ENCODE data around the gene MDM2. TPM values are rescaled to one million over a fixed set of nuclear protein-coding genes. Genes with fewer than 3 reads are reported as not detected.

The MDM2 gene
- total RNA-seq, 2 experiments from 2014 or later: 143 to 318 TPM

DNA sequence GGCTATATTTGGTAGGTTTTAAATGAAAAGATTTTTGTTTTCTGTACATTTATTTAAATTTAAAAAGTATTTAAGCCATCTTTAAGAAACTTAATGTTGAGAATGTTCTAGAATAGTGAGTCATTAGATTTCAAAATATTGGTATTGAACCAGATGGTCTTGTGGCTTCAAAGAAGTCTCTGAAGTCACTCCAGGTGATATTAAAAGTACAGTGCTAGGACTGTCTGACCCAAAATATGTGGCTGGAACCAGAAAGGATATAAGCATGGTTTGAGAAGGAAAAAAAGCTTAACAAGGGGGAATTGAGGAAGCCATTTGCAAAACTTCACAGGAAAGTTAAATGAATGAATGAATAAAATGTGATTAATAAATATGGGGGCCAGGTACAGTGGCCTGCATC lies 28.7 kb upstream of the MDM2 start:
- intact Hi-C loops (cut with micrococcal nuclease; ENCODE audit: unreplicated experiment): no loop called here

DNA sequence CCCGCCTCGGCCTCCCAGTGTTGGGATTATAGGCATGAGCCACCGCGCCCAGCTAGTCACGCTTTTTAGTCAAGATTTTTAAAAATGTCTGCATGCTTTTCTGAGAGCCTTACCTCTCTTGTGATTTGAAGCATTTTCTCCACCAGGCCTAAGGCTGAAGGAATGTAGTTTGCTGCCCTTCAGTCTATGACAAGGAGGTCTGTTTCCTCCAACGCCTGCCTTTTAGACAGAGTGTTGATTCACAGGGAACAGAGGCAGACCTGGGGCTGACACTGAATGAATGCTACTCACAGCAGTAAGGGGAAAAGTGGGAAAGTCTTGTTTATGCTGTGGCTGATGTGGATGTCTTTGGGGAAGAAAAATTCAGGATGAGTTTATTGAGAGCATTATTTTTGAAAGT lies 27.2 kb upstream of the MDM2 start:
- no TSS peak for BruUV-seq (replicated peaks)
- Histone ChIP-seq H3K4me1 (ENCODE audit: insufficient read depth, low read length, poor library complexity, severe bottlenecking) (peaks cover 54% of the 10 kb centered on the region), H3K9me2 (ENCODE audit: insufficient read depth, low read length) (no peaks in the 10 kb centered on the region), H2AFZ (ENCODE audit: low read length) (no peak overlapping the region), H3K4me2 (ENCODE audit: low read length) (no peak overlapping the region), H3K4me3 (ENCODE audit: low read depth, low read length, poor library complexity, severe bottlenecking) (no peak overlapping the region), H4K20me1 (ENCODE audit: insufficient read depth, low read length) (no peaks in the 10 kb centered on the region), H3K79me2 (ENCODE audit: insufficient read depth, low read depth, low read length) (no peaks in the 10 kb centered on the region), H3K27ac (ENCODE audit: low read depth, low read length, poor library complexity, severe bottlenecking) (no peak overlapping the region), H3K36me3 (ENCODE audit: insufficient read depth, low read length) (peaks cover 11% of the 10 kb centered on the region; the same call in 1 of the 2 replicates), H3K9me3 (ENCODE audit: low read length) (no peaks in the 10 kb centered on the region)
- DNase-seq (ENCODE audit: low spot score): no peak
- ChIA-PET POLR2A (no interaction called here), CTCF (ENCODE audit: unreplicated experiment) (interaction anchor here (0.7 kb wide), 1 partner anchor 27 kb away, joined by 7 read pairs; no protein-coding TSS in a partner anchor)
- TF ChIP-seq EZH2phosphoT487 (IDR thresholded peaks at IDR 0.05; ENCODE audit: borderline replicate concordance, low read depth, low read length): no peak
- TF ChIP-seq, protein P1, sequence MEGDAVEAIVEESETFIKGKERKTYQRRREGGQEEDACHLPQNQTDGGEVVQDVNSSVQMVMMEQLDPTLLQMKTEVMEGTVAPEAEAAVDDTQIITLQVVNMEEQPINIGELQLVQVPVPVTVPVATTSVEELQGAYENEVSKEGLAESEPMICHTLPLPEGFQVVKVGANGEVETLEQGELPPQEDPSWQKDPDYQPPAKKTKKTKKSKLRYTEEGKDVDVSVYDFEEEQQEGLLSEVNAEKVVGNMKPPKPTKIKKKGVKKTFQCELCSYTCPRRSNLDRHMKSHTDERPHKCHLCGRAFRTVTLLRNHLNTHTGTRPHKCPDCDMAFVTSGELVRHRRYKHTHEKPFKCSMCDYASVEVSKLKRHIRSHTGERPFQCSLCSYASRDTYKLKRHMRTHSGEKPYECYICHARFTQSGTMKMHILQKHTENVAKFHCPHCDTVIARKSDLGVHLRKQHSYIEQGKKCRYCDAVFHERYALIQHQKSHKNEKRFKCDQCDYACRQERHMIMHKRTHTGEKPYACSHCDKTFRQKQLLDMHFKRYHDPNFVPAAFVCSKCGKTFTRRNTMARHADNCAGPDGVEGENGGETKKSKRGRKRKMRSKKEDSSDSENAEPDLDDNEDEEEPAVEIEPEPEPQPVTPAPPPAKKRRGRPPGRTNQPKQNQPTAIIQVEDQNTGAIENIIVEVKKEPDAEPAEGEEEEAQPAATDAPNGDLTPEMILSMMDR (conservative IDR thresholded peaks at IDR 0.05; ENCODE audit: low read length): no peak
- intact Hi-C loops (cut with micrococcal nuclease; ENCODE audit: unreplicated experiment): no loop called here

More for the DNA sequence above, 28.7 kb upstream of the MDM2 start:
- no peaks in the 10 kb centered on the region for H3K9me3 ChIP-seq (ENCODE audit: low read length)
- H3K9me2 ChIP-seq (ENCODE audit: insufficient read depth, low read length): no peaks in the 10 kb centered on the region
- peaks cover 54% of the 10 kb centered on the region for H3K4me1 ChIP-seq (ENCODE audit: insufficient read depth, low read length, poor library complexity, severe bottlenecking)
- no peak overlapping the region for H3K4me2 ChIP-seq (ENCODE audit: low read length)
- no peak for TF ChIP-seq EZH2phosphoT487 (IDR thresholded peaks at IDR 0.05; ENCODE audit: borderline replicate concordance, low read depth, low read length)
- TF ChIP-seq, protein P1 (conservative IDR thresholded peaks at IDR 0.05; ENCODE audit: low read length): no peak
- H2AFZ ChIP-seq (ENCODE audit: low read length): no peak overlapping the region
- no peak overlapping the region for H3K27ac ChIP-seq (ENCODE audit: low read depth, low read length, poor library complexity, severe bottlenecking)
- no peak overlapping the region for H3K4me3 ChIP-seq (ENCODE audit: low read depth, low read length, poor library complexity, severe bottlenecking)
- BruUV-seq (replicated peaks): no TSS peak
- ChIA-PET POLR2A (interaction anchor here (0.5 kb wide), 1 partner anchor 75 kb away, joined by 3 read pairs; no protein-coding TSS in a partner anchor), CTCF (ENCODE audit: unreplicated experiment) (no interaction called here)
- peaks cover 11% of the 10 kb centered on the region; the same call in 1 of the 2 replicates for H3K36me3 ChIP-seq (ENCODE audit: insufficient read depth, low read length)
- no peaks in the 10 kb centered on the region for H4K20me1 ChIP-seq (ENCODE audit: insufficient read depth, low read length)
- DNase-seq (ENCODE audit: low spot score): no peak
- no peaks in the 10 kb centered on the region for H3K79me2 ChIP-seq (ENCODE audit: insufficient read depth, low read depth, low read length)

DNA sequence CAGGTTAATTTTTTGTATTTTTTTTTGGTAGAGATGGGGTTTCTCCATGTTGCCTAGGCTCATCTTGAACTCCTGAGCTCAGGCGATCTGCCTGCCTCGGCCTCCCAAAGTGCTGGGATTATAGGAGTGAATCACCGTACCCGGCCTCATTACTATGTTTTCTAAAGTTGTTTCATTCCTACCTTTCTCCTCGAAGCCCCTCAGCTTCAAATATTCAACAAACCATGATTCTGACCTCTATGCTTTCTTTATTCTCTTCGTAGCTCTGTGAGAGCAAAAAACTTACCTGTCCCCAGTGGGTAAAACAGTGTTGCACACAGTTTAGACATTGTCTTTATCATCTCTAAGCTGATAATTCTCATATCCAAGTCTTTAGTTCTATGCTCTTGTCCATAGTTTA lies 26.2 kb upstream of the MDM2 start:
- Histone ChIP-seq H3K9me2 (ENCODE audit: insufficient read depth, low read length) (no peaks in the 10 kb centered on the region), H3K79me2 (ENCODE audit: insufficient read depth, low read depth, low read length) (no peaks in the 10 kb centered on the region), H4K20me1 (ENCODE audit: insufficient read depth, low read length) (no peaks in the 10 kb centered on the region), H3K4me3 (ENCODE audit: low read depth, low read length, poor library complexity, severe bottlenecking) (no peak overlapping the region), H3K27ac (ENCODE audit: low read depth, low read length, poor library complexity, severe bottlenecking) (no peak overlapping the region), H3K9me3 (ENCODE audit: low read length) (no peaks in the 10 kb centered on the region), H3K4me2 (ENCODE audit: low read length) (no peak overlapping the region), H3K36me3 (ENCODE audit: insufficient read depth, low read length) (peaks cover 8% of the 10 kb centered on the region; the same call in 1 of the 2 replicates), H3K4me1 (ENCODE audit: insufficient read depth, low read length, poor library complexity, severe bottlenecking) (peaks cover 50% of the 10 kb centered on the region), H2AFZ (ENCODE audit: low read length) (no peak overlapping the region)
- intact Hi-C loops (cut with micrococcal nuclease; ENCODE audit: unreplicated experiment): no loop called here
- no peak for TF ChIP-seq EZH2phosphoT487 (IDR thresholded peaks at IDR 0.05; ENCODE audit: borderline replicate concordance, low read depth, low read length)
- TF ChIP-seq, protein P1 (conservative IDR thresholded peaks at IDR 0.05; ENCODE audit: low read length): no peak
- no peak for DNase-seq (ENCODE audit: low spot score)
- POLR2A ChIA-PET: interaction anchor here (0.6 to 2.7 kb wide), 5 partner anchors 10 to 70 kb away, joined by 3 to 17 read pairs (median 10); no protein-coding TSS in a partner anchor
- no TSS peak for BruUV-seq (replicated peaks)
- CTCF ChIA-PET (ENCODE audit: unreplicated experiment): no interaction called here

Data from OCI-LY7 (cell line).